H4 (cell line): Measurements from ENCODE around the gene C1QTNF12. TPM values are rescaled to one million over a fixed set of nuclear protein-coding genes. Genes with fewer than 3 reads are reported as not detected.

ENCODE experiments used
- DNase-seq: peaks from one replicate; pipeline ENCODE4 v3.0.0-alpha.2; 2015; ENCODE audit warnings: low spot score
- total RNA-seq: library from RNA; depleted of rRNA; stranded (reverse); fragments of >200 nt; shearing (Covaris generic); gene quantifications from 2 replicates; pipeline ENCODE4 v1.2.3, GENCODE V29; 2014

The C1QTNF12 gene
- total RNA-seq, 1 experiment from 2014 or later: not detected

DNA sequence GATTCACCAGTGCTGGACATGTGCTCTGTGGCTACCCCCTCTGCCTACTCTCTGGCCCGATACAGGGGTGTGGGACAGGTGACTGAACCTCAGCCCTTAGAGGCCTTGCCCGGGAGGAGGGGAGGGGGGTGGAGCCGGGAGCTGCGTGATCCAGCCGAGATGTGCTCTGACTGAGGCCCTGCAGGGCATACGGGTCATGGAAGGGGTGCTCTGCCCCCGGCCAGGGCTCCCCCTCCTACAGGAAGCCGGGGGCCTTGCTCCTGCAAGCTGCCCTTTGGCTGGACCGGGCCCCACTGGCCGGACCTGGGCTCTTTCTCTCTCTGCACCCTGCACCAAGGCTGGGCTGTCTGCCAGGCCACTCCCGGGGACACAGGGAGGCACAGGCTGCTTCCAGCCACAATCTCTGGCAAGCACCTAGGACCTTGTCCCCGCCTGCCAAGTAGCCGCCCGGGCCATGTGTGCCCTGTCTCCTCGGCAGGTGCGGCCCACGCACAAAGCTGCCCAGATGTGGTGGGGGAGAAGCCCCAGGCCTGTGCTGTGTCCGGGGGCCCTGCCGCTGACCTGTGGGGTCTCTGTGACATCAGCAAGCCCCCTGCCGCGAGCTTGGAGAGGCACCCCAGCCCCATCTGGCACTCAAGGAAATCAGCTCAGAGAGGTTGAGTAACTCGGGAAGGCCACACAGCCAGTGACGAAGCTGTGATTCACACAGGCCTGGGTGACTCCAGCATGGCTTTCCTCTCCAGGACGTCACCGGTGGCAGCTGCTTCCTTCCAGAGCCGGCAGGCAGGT lies 35.2 kb upstream of the C1QTNF12 start:
- peak; percentile 56 for DNase-seq

DNA sequence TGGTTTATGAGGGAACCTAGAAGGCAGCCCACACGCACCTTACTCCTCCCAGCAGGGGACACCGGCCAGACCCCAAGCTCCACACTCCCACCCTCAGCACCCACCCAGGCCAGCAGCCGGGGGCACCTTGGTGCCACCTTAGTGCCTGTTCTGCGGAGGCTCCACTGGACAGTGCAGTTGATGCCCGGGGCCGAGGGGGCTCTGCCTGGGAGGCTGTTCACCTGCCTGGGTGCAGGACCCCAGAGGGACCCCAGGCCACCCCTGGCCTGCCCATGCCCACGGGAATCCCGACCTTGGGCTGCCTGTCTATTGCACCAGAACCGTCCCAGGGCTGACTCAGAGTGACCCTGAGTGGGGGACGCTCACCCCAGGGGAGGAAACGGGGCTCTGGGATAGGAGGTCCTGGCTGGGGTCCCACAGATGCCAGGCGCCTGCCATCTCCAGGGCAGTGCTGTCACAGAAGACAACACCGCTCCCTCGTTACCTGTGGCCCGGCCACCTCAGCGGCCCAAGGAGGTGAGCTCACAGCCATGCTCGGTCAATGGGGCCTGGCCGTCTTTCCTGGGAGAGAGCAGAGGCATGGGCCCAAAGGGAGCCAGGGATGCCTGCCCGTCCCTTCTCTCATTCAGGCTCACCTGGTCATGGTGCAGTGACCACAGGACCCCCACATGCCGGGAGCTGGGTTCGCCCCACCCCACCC lies 34.4 kb upstream of the C1QTNF12 start:
- DNase-seq: no peak

DNA sequence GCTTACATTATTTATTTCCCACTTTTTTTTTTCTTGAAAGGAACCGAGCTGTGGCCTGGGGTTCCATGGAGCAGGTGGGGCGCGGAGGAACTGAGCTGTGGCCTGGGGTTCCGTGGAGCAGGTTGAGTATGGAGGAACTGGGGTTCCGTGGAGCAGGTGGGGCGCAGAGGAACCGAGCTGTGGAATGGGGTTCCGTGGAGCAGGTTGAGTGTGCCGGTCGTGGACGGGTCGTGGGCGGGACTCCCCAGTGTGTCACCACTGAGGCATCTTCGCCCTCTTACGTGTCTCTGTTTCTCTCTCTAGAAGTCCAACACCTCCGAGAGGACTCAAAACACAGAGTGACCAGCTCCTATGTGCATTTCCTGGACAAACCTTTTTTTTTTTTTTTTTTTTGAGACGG lies 32.5 kb upstream of the C1QTNF12 start:
- DNase-seq: no peak

DNA sequence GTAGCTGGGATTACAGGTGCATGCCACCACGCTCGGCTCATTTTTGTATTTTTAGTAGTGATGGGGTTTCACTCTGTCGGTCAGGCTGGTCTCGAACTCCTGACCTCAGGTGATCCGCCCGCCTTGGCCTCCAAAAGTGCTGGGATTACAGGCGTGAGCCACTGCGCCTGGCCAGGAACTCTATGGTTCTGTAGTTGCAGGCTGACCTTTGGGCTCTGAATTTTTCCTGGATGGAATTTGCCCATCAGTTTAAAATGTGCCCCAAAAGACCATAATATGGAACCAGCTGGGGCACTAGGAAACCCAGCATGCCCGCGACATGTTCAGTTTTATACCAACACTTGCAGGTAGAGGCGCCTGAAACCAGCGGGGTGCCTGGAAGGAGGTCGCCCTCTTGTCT lies 32.1 kb upstream of the C1QTNF12 start:
- no peak for DNase-seq

DNA sequence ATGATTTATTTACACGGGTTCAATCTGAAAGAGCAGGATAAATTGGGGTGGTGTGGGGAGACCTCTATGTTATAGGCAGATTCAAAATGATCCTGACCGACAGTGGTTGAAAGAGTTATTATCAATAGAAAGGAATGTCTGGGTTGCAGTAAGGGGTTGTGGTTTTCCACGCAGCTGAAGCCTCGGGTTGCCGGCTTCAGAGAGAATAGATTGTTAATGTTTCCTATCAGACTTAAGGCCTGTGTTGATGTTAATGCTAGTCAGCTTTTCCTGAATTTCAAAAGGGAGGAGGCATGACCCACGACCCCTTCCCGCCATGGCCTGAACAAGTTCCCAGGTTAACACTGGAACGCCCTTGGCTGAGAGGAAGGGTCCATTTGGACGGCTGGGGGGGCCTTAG lies 29.3 kb upstream of the C1QTNF12 start:
- DNase-seq: no peak

DNA sequence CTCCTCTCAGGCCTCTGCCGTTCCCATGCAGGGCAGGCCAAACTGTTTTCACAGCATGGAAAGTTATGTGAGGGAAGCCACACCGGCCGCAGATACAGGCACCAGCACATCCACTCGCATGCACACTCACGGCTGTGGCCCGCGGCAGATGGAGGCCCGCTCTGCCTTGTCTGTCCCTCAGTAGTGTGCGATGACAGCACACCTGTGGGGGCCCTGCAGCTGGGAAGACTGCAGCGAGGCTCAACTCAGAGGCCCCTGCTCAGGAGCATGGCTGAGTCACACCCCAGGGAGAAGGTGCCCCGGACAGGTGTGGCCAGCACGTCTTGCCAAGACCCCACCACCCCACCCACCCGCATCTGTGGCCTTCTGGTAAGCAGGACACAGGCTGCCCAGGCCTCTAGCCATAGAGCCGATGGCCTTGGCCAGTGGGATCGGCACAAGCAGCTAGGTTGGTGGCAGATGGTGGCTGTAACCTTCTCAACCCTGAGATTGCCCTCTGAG lies 28.5 kb upstream of the C1QTNF12 start:
- no peak for DNase-seq

DNA sequence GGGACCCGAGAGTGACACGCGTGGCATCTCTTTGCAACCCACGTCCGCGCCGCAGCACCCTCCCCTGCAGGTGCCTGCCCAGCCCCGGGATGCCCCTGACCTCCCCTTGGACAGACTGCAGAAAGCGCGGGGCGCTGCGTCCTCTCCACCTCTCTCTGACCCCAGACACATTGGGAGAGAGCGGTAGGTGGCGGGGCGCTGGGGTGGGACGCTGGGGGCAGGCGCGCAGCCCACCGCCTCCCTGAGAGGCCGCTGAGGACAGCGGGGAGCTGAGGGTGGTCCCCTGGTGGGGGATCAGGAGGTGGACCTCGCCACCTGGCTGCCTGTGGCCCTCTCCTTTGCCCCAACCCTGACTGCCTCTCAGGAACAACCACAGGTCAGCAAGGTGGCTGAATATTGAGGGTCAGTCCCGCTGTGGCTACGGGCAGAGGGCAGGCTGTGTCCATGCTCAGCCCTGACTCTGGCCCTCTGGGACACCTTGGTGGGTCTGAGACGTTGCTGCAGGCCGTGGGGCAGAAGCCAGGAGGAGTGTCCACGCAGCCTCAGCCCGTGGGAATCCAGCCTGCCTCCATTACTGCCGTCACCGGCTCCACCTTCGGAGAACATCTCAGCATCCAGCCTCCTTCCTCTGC lies 27.9 kb upstream of the C1QTNF12 start:
- no peak for DNase-seq

DNA sequence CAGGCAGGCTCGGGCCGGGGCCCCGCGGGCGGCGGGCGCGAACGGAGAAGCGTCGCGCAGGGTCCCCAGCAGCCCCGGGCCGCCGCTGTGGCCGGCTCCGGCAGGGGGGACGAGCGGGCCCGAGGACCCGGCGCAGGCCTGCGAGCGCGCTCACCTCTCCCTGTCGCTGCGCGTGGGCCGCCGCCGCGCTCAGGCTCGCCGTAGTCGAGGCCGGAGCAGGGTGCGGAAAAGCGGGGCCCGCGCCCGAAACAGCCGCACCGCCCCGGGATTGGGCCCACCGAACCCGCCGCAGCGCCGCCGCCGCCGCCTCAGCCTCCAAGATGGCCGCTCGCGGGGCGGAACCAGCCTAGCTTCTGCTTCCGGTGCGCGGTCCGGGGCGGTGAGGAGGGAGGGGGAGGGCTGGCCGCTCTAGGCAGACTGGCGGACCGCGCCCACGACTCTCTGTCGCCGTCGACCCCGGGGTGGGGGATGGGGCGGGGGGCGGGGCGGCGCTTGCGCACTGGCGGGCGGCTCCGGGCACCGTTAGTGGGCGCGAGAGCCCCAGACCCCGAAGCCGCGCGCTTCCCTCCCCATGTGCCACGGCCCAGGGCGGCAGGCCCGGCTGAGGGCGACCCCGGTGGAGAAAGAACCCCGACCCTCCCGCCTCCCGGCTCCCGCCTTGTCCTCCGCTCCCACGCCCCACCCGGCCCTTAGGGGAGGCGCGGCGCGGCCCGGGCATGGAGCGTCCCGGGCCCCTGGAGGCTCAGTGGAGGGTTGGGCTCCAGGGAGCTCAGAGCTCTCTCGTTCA lies 27.2 kb upstream of the C1QTNF12 start, which contains the start of gene UBE2J2:
UBE2J2 (minus strand) TSS at position 343 of the 787 bp plus-strand sequence. CDS start 5,862 bp downstream, outside the sequence.
- peak; percentile 92 for DNase-seq

DNA sequence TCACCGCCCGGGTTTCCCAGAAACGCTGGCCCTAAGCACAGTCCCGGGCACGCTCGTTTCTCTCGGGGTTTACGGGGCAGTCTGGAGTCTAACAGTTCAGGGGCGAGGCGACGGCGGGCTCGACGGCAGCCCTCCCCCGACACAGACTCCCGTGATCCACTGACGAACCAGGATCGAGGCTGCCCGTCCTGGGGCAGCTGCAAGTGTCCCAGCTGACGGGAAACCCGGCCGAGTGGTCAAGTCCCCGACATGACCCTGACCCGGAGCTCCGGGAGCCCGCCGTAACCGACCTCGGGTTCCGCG lies 26.6 kb upstream of the C1QTNF12 start:
- no peak for DNase-seq

DNA sequence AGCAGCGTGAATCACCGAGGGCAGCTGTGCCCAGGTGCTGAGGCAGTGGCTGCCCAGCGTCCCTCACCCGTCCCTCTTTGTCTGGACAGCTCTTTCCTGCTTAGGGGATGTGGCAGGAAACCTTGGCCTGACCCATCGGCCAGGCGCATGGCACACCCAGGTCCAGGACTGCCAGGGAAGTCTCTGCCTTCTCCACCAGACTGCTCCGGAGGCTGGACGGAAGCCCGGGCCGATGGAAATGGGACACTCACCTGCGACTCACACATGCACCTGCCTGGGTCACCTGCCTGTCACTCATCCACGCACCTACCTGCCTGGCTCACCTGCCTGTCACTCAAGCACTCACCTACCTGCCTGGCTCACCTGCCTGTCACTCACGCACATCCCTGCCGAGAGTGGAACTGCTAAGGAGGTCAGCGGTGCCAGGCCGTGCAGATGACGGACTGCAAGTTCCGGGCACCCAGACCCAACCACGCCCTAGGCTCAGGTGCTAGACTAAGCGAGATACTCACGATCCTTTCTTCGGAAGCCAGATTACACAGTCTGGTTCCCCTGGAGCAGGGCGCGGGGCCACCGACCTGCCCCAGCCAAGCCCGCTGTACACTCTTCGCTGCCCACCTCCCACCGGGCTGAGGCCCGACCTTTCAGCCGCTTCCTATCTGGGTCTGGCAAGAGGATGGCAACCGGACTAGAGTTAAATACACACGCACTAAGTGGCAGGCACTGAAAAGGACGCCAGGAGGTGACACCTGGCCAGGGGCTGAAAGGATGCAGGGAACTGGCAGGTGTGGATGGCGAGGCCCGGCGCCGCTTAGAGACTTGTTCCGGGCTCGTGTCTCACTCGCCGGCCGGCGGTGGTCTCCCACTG lies 26.1 kb upstream of the C1QTNF12 start:
- DNase-seq: no peak

DNA sequence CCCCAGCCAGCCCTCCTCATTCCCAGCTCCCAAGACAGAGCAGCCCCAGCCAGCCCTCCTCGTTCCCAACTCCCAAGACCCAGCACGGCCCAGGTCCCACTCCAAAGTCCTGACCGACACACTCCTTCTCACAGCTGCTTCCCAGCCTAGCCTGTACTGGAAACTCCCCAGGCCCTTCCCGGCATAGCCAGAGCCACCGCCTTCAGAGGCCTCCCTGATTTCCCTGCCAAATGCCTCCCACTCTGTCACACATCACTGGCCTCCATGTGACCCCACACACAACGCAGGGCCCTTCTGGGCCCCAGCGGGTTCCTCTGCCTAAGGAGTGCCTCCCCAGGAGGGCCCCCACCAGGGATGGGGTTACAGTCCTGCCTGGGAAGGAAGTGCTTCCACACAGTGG lies 24.3 kb upstream of the C1QTNF12 start:
- no peak for DNase-seq

DNA sequence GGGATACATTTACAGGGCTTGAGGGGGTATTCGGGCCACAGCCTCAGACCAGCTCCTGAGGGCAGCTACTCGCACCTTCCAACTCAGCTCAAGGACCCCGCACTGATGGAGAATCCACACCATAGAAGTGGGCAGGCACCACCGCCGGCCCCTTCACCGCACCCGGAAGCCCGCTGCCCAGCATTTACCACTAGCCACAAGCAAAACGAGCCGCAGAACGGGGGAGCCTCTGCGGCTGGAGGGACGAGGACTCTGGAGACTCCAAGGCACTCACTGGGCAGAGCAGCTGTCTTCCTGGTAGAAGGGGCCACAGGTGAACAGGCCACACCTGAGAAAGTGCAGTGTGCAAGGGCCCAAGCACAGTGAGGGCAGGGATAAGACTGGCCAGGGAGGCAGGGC lies 21.8 kb upstream of the C1QTNF12 start:
- no peak for DNase-seq

DNA sequence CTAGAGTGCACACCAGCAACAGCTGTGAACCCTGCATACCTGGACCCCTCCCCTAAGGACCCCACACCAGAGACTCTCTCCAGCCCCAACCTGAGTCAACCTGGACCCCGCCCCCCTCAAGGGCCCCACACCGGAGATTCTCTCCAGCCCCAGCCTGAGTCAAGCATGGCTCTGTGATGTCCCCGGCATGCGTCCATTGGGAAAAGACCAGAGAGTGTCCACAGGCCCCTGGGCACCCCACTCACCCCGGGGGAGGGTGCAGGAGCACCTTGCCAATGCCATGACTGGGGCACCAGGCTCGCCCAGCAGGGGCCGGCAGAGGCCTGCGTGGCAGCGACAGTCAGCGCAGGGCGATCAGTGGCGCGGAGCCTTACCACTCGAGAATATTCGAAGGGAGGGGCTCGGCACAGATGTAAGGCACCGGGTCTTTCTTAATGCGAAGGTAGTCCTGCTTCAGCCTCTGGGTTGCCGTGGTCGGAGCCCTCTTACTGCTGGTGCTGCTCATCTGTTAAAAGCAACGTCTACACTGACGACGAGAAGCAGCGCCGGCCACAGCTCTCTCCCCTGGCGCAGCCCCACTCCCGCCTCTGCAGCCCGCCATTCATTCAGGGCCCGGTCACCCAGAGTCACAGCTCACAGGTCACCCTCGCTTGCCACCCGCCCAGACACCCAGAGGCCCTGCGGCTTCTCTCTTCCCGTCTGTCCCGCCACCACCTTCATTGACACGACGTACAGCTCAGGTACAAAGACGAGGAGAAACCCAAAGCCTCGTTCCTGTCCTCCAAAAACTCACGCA lies 21.2 kb upstream of the C1QTNF12 start:
- DNase-seq: no peak

DNA sequence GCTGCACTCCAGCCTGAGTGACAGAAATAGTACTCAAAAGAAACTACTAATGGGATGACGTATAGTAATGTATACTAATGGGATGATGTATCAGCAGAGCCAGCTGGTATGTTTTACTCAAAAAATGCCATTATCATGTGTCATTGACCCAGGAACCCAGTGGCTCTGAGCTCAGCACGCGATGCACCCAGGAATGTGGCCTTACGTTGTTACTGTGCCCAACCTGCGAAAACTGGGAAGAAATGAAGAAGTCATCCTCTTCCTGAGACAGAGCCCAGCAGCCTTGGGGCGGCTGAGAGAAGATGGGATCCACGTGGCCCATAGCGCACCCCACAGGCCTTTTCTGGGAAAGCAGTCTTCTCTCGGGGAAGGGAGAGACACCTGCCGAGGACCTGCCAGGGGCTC lies 18.3 kb upstream of the C1QTNF12 start:
- peak; percentile 98 for DNase-seq

DNA sequence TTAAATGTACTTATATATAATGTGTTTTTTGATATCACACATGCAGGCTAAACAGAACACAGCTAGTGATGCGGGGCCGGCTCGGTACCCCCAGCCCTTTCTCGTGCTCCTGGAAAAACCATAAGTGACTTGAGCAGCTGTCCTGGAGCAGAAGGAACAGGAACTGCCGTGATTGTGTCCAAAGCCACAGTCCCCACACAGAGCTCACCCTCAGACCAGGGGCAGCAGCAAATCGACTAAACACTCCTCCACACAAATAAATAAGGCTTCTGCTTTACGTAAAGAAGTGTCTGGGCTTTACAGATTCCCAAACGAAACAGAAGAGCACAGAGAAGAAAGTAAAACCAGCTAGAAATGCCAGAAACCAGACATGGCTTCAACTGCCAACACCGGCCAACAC lies 17.5 kb upstream of the C1QTNF12 start:
- DNase-seq: no peak

DNA sequence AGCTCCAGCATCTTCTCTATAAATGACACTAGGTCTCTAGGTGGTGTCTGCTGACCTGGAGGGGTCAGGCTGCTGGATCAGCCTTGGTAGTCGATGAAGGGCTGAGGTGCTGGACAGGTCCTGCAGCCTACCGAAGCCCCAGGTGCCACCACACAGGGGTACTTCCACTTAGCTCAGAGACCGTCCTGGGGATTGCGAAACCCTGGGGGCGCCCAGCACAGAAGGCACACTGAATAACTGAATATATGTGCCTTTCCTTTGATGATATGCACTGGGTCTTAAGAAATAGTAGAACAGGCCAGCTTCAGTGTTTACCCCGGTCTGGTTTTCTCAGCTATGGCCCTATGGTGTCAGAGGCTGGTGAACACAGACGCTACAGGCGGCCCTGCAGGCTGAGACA lies 16.2 kb upstream of the C1QTNF12 start:
- no peak for DNase-seq

DNA sequence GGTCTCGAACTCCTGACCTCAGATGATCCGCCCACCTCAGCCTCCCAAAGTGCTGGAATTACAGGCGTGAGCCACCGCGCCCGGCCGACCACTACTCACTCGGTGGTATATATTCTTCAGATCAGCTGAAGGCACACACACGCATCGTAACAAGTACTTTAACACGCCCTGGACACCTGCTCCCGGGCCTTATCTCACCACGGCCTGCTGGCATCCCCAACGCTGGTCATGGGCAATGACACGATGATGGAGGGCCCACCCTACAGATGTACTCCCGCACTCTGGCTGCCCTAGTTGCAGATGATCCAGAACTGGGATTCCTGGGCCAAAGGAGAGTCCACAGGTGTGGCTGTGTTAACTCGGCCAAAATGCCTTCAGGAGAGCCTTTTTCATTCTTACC lies 15.5 kb upstream of the C1QTNF12 start:
- DNase-seq: no peak

DNA sequence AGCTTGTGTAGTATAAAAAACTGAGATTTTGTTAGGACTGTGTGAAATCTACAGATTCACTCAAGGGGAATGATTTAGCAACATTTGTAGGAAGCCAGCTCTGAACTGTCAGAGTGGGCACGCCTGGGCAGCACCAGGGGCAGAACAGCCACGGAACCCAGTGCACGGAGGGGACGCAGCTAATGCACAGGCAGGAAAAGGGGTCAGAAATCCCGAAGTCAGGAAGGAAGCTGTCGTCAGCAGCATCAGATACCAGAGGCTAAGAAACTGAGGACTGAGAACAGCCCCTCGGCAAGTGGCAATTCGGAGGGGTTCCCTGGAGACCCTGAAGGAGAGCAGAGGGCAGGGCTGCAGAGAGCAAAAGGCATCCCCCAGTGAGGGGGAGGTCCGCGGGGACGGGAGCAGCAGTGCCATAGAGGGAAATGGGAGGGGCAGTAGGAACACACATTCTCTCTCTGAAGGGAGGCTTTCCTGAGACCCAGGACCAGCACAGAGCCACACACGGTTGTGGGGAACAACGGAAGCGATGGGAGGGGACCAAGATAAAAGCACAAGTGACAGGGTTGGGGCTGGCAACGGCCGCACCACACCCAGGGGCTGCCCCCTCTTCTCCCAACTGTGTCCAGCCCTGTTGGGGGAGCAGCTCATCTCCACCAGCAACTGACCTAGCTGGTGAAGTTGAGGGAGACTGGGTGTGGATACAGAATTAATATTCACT lies 14.5 kb upstream of the C1QTNF12 start:
- no peak for DNase-seq

DNA sequence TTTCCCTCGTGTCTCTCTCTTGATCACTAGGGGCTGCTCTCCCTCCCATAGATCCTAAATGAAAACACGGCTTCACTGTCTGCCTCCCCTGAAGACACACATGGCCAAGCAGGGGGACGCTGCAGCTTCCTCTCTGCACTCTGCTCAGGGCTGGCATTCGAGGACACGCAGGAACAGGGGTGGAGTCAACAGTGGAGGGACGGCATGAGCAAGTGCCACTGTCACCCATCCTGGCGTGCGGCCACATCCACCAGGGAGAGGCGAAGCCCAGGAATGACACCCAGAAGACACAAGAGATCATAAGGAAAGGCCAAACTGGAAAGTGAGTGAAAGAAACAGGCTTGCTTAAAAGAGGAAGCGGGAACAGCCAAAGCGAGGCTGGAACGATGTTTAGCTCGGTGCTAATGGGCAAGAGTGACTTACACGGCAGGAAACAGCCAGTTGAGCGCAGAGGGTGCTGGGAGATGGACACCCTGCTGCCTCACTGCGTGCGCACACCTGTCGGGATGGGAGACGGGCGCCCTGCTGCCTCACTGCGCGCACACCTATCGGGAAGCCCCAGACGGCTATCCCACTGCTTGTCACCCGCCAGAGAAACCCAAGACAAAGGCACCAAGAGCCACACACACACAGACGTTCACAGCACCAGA lies 13.6 kb upstream of the C1QTNF12 start:
- no peak for DNase-seq
